H1 (cell line): Measurements from ENCODE around the gene TP73. TPM values are rescaled to one million over a fixed set of nuclear protein-coding genes. Genes with fewer than 3 reads are reported as not detected.

ENCODE experiments used
- CTCF ChIA-PET: fragments of 300-600 bp; sonication (Branson Sonifier 250); formaldehyde crosslinking; loops from one replicate; lab custom pipeline; 2021; ENCODE audit not compliant: partially characterized antibody; lab: Charles Lee
- POLR2A ChIA-PET: fragments of 300-600 bp; sonication (Branson Sonifier 250); formaldehyde crosslinking; loops from one replicate; lab custom pipeline; 2021; ENCODE audit warnings: inconsistent platforms; ENCODE audit not compliant: partially characterized antibody; lab: Charles Lee
- DNase-seq, 2 experiments: peaks; one replicate each; pipeline versions ENCODE4 v3.0.0 to v3.0.0-alpha.2; 2010 to 2022; ENCODE audit warnings: low spot score in 2 of 2, low read depth in 1 of 2, mixed read lengths in 1 of 2
- FAIRE-seq: peaks from 2 replicates; lab custom pipeline; 2011; peaks lifted over from hg19 to GRCh38; lab: Jason Lieb, UNC
- H2AFZ ChIP-seq: 2 replicates; pipeline ENCODE4 v1.8.1; 2012; ENCODE audit warnings: low read length, inconsistent platforms
- H2AK5ac ChIP-seq: 2 replicates; pipeline ENCODE4 v1.6.1; 2013; ENCODE audit warnings: low read depth, low read length
- H2BK120ac ChIP-seq: replicated peaks from 2 replicates; pipeline ENCODE3; 2013; ENCODE audit warnings: low read depth, low read length, inconsistent platforms
- H2BK12ac ChIP-seq: 2 replicates; pipeline ENCODE4 v1.6.1; 2013; ENCODE audit warnings: low read depth, low read length
- H2BK15ac ChIP-seq: 2 replicates; pipeline ENCODE4 v1.6.1; 2013; ENCODE audit warnings: low read length
- H2BK20ac ChIP-seq: 2 replicates; pipeline ENCODE4 v1.6.1; 2013; ENCODE audit warnings: low read length
- H2BK5ac ChIP-seq: 2 replicates; pipeline ENCODE4 v1.6.1; 2013; ENCODE audit warnings: low read depth, low read length
- H3K14ac ChIP-seq: 2 replicates; pipeline ENCODE4 v1.6.1; 2013; ENCODE audit warnings: inconsistent platforms; ENCODE audit not compliant: insufficient read length
- H3K18ac ChIP-seq: 2 replicates; pipeline ENCODE4 v1.6.1; 2013; ENCODE audit warnings: low read length; ENCODE audit errors: extremely low read depth
- H3K23ac ChIP-seq: 2 replicates; pipeline ENCODE4 v1.6.1; 2013; ENCODE audit warnings: inconsistent platforms; ENCODE audit not compliant: insufficient read length
- H3K23me2 ChIP-seq: 2 replicates; pipeline ENCODE4 v1.6.1; 2013; ENCODE audit warnings: low read depth, low read length
- H3K27ac ChIP-seq: 2 replicates; pipeline ENCODE4 v1.6.1; 2011; ENCODE audit warnings: low read depth, low read length, inconsistent platforms
- H3K27me3 ChIP-seq, 4 experiments: replicated peaks in 1 of 4; 1 replicate in 1 of 4; 2 replicates in 3 of 4; pipeline versions ENCODE4 v1.6.1 to v1.8.1; 2011 to 2013; ENCODE audit warnings: low read length in 3 of 4, mild to moderate bottlenecking in 3 of 4, inconsistent platforms in 2 of 4, mixed read lengths in 2 of 4, moderate library complexity in 1 of 4; ENCODE audit not compliant: control insufficient read depth in 3 of 4, insufficient read depth in 3 of 4; ENCODE audit errors: extremely low read depth in 1 of 4
- H3K36me3 ChIP-seq, 4 experiments: 2 replicates each; pipeline versions ENCODE4 v1.6.1 to v1.8.1; 2011 to 2013; ENCODE audit warnings: mild to moderate bottlenecking in 4 of 4, low read length in 3 of 4, moderate library complexity in 2 of 4, control low read depth in 1 of 4, inconsistent platforms in 1 of 4; ENCODE audit not compliant: insufficient read depth in 4 of 4, control insufficient read depth in 2 of 4
- H3K4ac ChIP-seq: replicated peaks from 2 replicates; pipeline ENCODE3; 2013; ENCODE audit warnings: low read length, low read depth, mixed read lengths, inconsistent platforms; ENCODE audit not compliant: insufficient read length
- H3K4me1 ChIP-seq, 4 experiments: replicated peaks in 1 of 4; 1 replicate in 1 of 4; 2 replicates in 3 of 4; pipeline versions ENCODE4 v1.6.1 to v1.8.1; 2011 to 2013; ENCODE audit warnings: low read length in 3 of 4, inconsistent platforms in 2 of 4, mixed read lengths in 1 of 4; ENCODE audit not compliant: insufficient read depth in 4 of 4, control insufficient read depth in 3 of 4
- H3K4me2 ChIP-seq, 2 experiments: 2 replicates each; pipeline versions ENCODE4 v1.6.1 to v1.8.1; 2011 to 2013; ENCODE audit warnings: low read depth in 2 of 2, low read length in 2 of 2, control low read depth in 1 of 2, inconsistent platforms in 1 of 2, mild to moderate bottlenecking in 1 of 2; ENCODE audit not compliant: insufficient read depth in 1 of 2
- H3K4me3 ChIP-seq, 4 experiments: fragments of 200-600, 300-600 bp in 1 of 4; sonication (generic), shearing (Covaris generic), sonication (Bioruptor Twin) in 1 of 4; 2 replicates each; pipeline versions ENCODE4 v1.5.1 to v1.8.1; 2011 to 2016; ENCODE audit warnings: low read length in 4 of 4, low read depth in 3 of 4, control low read depth in 2 of 4, inconsistent platforms in 2 of 4, mild to moderate bottlenecking in 2 of 4, mixed read lengths in 1 of 4, moderate library complexity in 1 of 4; ENCODE audit not compliant: insufficient read depth in 2 of 4; ENCODE audit errors: extremely low read depth in 1 of 4
- H3K56ac ChIP-seq: replicated peaks from 2 replicates; pipeline ENCODE3; 2013; ENCODE audit warnings: low read depth, mild to moderate bottlenecking, mixed read lengths, low read length, inconsistent platforms; ENCODE audit not compliant: insufficient read length
- H3K79me1 ChIP-seq: 2 replicates; pipeline ENCODE4 v1.6.1; 2013; ENCODE audit warnings: low read depth, low read length, control low read depth
- H3K79me2 ChIP-seq, 2 experiments: 2 replicates each; pipeline versions ENCODE4 v1.6.1 to v1.8.1; 2012 to 2013; ENCODE audit warnings: low read length in 2 of 2, mild to moderate bottlenecking in 2 of 2, inconsistent platforms in 1 of 2; ENCODE audit not compliant: insufficient read depth in 2 of 2, control insufficient read depth in 1 of 2
- H3K9ac ChIP-seq, 4 experiments: replicated peaks in 1 of 4; 1 replicate in 1 of 4; 2 replicates in 3 of 4; pipeline versions ENCODE4 v1.6.1 to v1.8.1; 2011 to 2013; ENCODE audit warnings: low read depth in 3 of 4, low read length in 3 of 4, control low read depth in 2 of 4, mild to moderate bottlenecking in 2 of 4, moderate library complexity in 2 of 4, inconsistent platforms in 1 of 4; ENCODE audit errors: extremely low read depth in 1 of 4
- H3K9me3 ChIP-seq, 2 experiments: 2 replicates each; pipeline versions ENCODE4 v1.6.1 to v1.8.1; 2012 to 2013; ENCODE audit warnings: mild to moderate bottlenecking in 2 of 2, moderate library complexity in 2 of 2, control low read depth in 1 of 2, inconsistent platforms in 1 of 2, low read depth in 1 of 2, low read length in 1 of 2, mixed read lengths in 1 of 2; ENCODE audit not compliant: insufficient read depth in 2 of 2
- H4K20me1 ChIP-seq, 2 experiments: replicated peaks in 1 of 2; 2 replicates each; pipeline versions ENCODE3 to v1.8.1; 2011 to 2013; ENCODE audit warnings: inconsistent platforms in 2 of 2, low read length in 2 of 2, mild to moderate bottlenecking in 1 of 2; ENCODE audit not compliant: insufficient read depth in 2 of 2, control insufficient read depth in 1 of 2
- H4K5ac ChIP-seq: 2 replicates; pipeline ENCODE4 v1.6.1; 2013; ENCODE audit warnings: low read length, low read depth, mixed read lengths, inconsistent platforms; ENCODE audit not compliant: insufficient read length
- H4K8ac ChIP-seq: 2 replicates; pipeline ENCODE4 v1.8.0; 2013; ENCODE audit warnings: mild to moderate bottlenecking, moderate library complexity, low read length, inconsistent platforms; ENCODE audit not compliant: insufficient read depth; ENCODE audit errors: extremely low read depth
- H4K91ac ChIP-seq: replicated peaks from 2 replicates; pipeline ENCODE3; 2013; ENCODE audit warnings: low read length, mixed read lengths, inconsistent platforms; ENCODE audit not compliant: insufficient read length
- ATF2 ChIP-seq: IDR thresholded peaks from 2 replicates; pipeline ENCODE4 v1.6.1; 2012; ENCODE audit warnings: low read length, inconsistent platforms
- BCL11A ChIP-seq, 2 experiments: IDR thresholded peaks; one replicate each; pipeline ENCODE4 v1.6.1; 2011; ENCODE audit warnings: low read depth in 2 of 2, low read length in 2 of 2, mild to moderate bottlenecking in 2 of 2
- CBX5 ChIP-seq: fragments of 300-800, 300-1000 bp; sonication (generic); IDR thresholded peaks from 2 replicates; pipeline ENCODE4 v1.7.1; 2016; ENCODE audit warnings: antibody characterized with exemption, low read length, low read depth
- GTF2F1 ChIP-seq: IDR thresholded peaks from 2 replicates; pipeline ENCODE4 v1.6.1; 2012; ENCODE audit warnings: low read depth, low read length, improper control_type of control experiment, borderline replicate concordance
- JUN ChIP-seq: IDR thresholded peaks from 2 replicates; pipeline ENCODE4 v1.6.1; 2011; ENCODE audit warnings: low read depth, mild to moderate bottlenecking, improper control_type of control experiment, low read length
- KDM1A ChIP-seq: fragments of 200-600, 300-600 bp; sonication (generic); IDR thresholded peaks from 2 replicates; pipeline ENCODE4 v1.7.1; 2016; ENCODE audit warnings: mild to moderate bottlenecking, low read length, borderline replicate concordance
- NRF1 ChIP-seq: IDR thresholded peaks from 2 replicates; pipeline ENCODE4 v1.6.1; 2011; ENCODE audit warnings: mild to moderate bottlenecking, low read depth, low read length, improper control_type of control experiment
- RBBP5 ChIP-seq: IDR thresholded peaks from 2 replicates; pipeline ENCODE4 v1.7.1; 2012; ENCODE audit warnings: low read depth, mild to moderate bottlenecking, inconsistent platforms, low read length, moderate library complexity, borderline replicate concordance
- RFX5 ChIP-seq: IDR thresholded peaks from 2 replicates; pipeline ENCODE4 v1.6.1; 2011; ENCODE audit warnings: low read depth, low read length, improper control_type of control experiment, borderline replicate concordance
- SRF ChIP-seq: IDR thresholded peaks from 2 replicates; pipeline ENCODE4 v1.6.1; 2011; ENCODE audit warnings: mild to moderate bottlenecking, low read depth, low read length, moderate library complexity
- ZNF274 ChIP-seq: IDR thresholded peaks from 2 replicates; pipeline ENCODE4 v1.7.0; 2012; ENCODE audit warnings: low read length, borderline replicate concordance; ENCODE audit errors: extremely low read depth
- WGBS, 2 experiments: shearing (Covaris generic) in 1 of 2; methylation state at CpG; one replicate each; pipeline versions ENCODE4 v1.1.6 to v1.1.7; 2013 to 2015; ENCODE audit warnings: low lambda C conversion rate in 2 of 2, mixed read lengths in 2 of 2, inconsistent platforms in 1 of 2, low coverage in 1 of 2, missing lambda C conversion rate in 1 of 2; ENCODE audit not compliant: insufficient replicate concordance in 2 of 2, insufficient coverage in 1 of 2, insufficient read length in 1 of 2; ENCODE audit errors: extremely low coverage in 1 of 2, missing lambda C conversion rate in 1 of 2; 5-methylcytosine and 5-hydroxymethylcytosine counted together
- polyA plus RNA-seq, 7 experiments: library from polyadenylated mRNA; depleted of rRNA in 3 of 7; stranded (reverse) in 5 of 7; unstranded in 2 of 7; fragments of >200 nt in 5 of 7; fragments of 200-250 nt in 2 of 7; gene quantifications; 1 replicate in 5 of 7; 2 replicates in 1 of 7; 4 replicates in 1 of 7; pipeline versions ENCODE4 v1.2.1 to v1.2.3, GENCODE V29; 2011 to 2013; ENCODE audit warnings: missing spikeins in 2 of 7, mixed read lengths in 2 of 7
- total RNA-seq: library from RNA; stranded (reverse); fragmentation: NEBNext Ultra II Directional; extraction: Animal tissue kit (Norgen Biotek cat#: 25700); gene quantifications from 2 replicates; pipeline ENCODE4 v1.2.1, GENCODE V29; 2021

The TP73 gene
- total and polyA plus RNA-seq, 2 of the 8 experiments (the other 6 are each of a cell fraction or from before 2014, with no cell fraction given): 2.6 to 3.1 TPM

- Histone ChIP-seq H3K9ac (no peak overlapping the region), H3K14ac (no peak overlapping the region), H2AK5ac (no peak overlapping the region), H3K4ac (no peak overlapping the region), H2BK20ac (no peak overlapping the region), H3K27ac (no peak overlapping the region), H3K56ac (no peak overlapping the region), H3K18ac (no peak overlapping the region), H3K4me1 (peaks cover 0 to 22% (median 14%) of the 10 kb centered on the region in 4 experiments; a peak in 6 of 7 replicates), H3K23me2 (peaks cover under 1% of the 10 kb centered on the region; the same call in 1 of the 2 replicates), H4K8ac (no peak overlapping the region; the same call in 1 of the 2 replicates), H2BK5ac (no peak overlapping the region), H3K9me3 (no peaks in the 10 kb centered on the region), H3K23ac (no peak overlapping the region), H3K4me2 (no peak overlapping the region), H4K20me1 (peaks cover 0 to 2% of the 10 kb centered on the region in 2 experiments), H2BK12ac (no peak overlapping the region), H3K79me2 (no peaks in the 10 kb centered on the region), H2BK15ac (no peak overlapping the region), H3K4me3 (no peak overlapping the region), H3K36me3 (no peaks in the 10 kb centered on the region), H3K27me3 (peaks cover 2 to 14% (median 11%) of the 10 kb centered on the region in 4 experiments), H2AFZ (no peak overlapping the region), H4K5ac (no peak overlapping the region), H2BK120ac (no peak overlapping the region), H4K91ac (no peak overlapping the region), H3K79me1 (no peaks in the 10 kb centered on the region)
- 86% methylated on average over 7 of the region's 9 CpGs; no CpG with 5 or more reads in 1 of the 2 experiments for WGBS, 2 experiments
- POLR2A ChIA-PET: no interaction called here
- no peak for FAIRE-seq
- CTCF ChIA-PET: interaction anchor here (0.6 to 1.5 kb wide), 6 partner anchors 9 to 176 kb away, joined by 3 to 5 read pairs (median 3); no protein-coding TSS in a partner anchor
- no peak for DNase-seq
- TF ChIP-seq CBX5 (no peak), GTF2F1 (no peak), JUN (no peak), NRF1 (no peak), BCL11A (IDR thresholded peaks at IDR 0.05; ENCODE audit: low read depth in 2 of 2, low read length in 2 of 2) (no peak), KDM1A (no peak), ATF2 (no peak), SRF (no peak), RBBP5 (no peak), RFX5 (no peak), ZNF274 (no peak)
Measured at GRCh38 chr1:3616861-3617260, 35.5 kb upstream of the TP73 start.
